Lower leg skin (tissue), 4 donors: ENCODE data around the gene PALM3. TPM values are rescaled to one million over a fixed set of nuclear protein-coding genes. Genes with fewer than 3 reads are reported as not detected.
A peak's percentile ranks its signal among the peaks of the same experiment; 100 is the strongest.
"Not testable (repeated sequence)": the region's sequence is repeated elsewhere in the genome, so short reads cannot be mapped to it uniquely, and the experiment has no call there.

Source experiments
- DNase-seq, 2 donors: peaks; one replicate each; pipeline ENCODE4 v3.0.0-alpha.2; 2019; ENCODE audit warnings: low spot score in 2 of 2
- H3K4me3 ChIP-seq: fragments of 200-600 bp; sonication (generic); 2 replicates; pipeline ENCODE4 v1.5.1; 2017; ENCODE audit warnings: mild to moderate bottlenecking, low read depth; ENCODE audit not compliant: poor library complexity, severe bottlenecking
- CTCF ChIP-seq, 3 donors: fragments of 450-650 bp; IDR thresholded peaks; one replicate each; pipeline ENCODE4 v1.5.1; 2016; ENCODE audit warnings: antibody characterized with exemption in 3 of 3, mild to moderate bottlenecking in 3 of 3, moderate library complexity in 2 of 3
- POLR2A ChIP-seq, 2 donors: fragments of 450-650 bp; IDR thresholded peaks; one replicate each; pipeline ENCODE4 v1.6.1; 2016 to 2017; ENCODE audit warnings: antibody characterized with exemption in 2 of 2, mild to moderate bottlenecking in 1 of 2, moderate library complexity in 1 of 2
- WGBS, 2 donors: methylation state at CpG; one replicate each; pipeline ENCODE4 v1.1.5; 2018; 5-methylcytosine and 5-hydroxymethylcytosine counted together
- intact Hi-C: fragments of 100-400 bp; cut with DNase I; formaldehyde crosslinking; loops from one replicate; pipeline ENCODE4 v1.15.0; 2023; ENCODE audit warnings: low total_unique reads
- total RNA-seq, 4 donors: library from RNA; depleted of rRNA; stranded (reverse); fragments of >200 nt; gene quantifications; one replicate each; pipeline ENCODE4 v1.1.0, GENCODE V29; 2016

The PALM3 gene
- total RNA-seq, 4 donors from 2014 or later: 0.10 TPM; not detected in 3

- intact Hi-C loops: no loop called here
- 95 to 98% methylated on average over 2 of the region's 2 CpGs for WGBS, 2 donors
- no peak for TF ChIP-seq CTCF (IDR thresholded peaks at IDR 0.05)
- TF ChIP-seq POLR2A (IDR thresholded peaks at IDR 0.05): no peak
- no peak for DNase-seq
- H3K4me3 ChIP-seq: no peak overlapping the region
These were observed 27.9 kb downstream of the PALM3 start for GRCh38 chr19:14033946-14034345.

- intact Hi-C loops: no loop called here
- peak in 1 of 2 donors; percentile 91 for DNase-seq
- H3K4me3 ChIP-seq: peak within 1 kb of the TSS; percentile 40
- 0 to 1% methylated on average over 34 to 40 of the region's 63 CpGs for WGBS, 2 donors
- TF ChIP-seq POLR2A (IDR thresholded peaks at IDR 0.05) (no peak), CTCF (IDR thresholded peaks at IDR 0.05) (peak in 1 of 3 donors; percentile 35)
These were observed 30.0 kb downstream of the PALM3 start, which contains the start of gene IL27RA for GRCh38 chr19:14031719-14032480. TSS of gene IL27RA (plus strand) at chr19:14031762. CDS start at chr19:14031873, 111 bp downstream.

GRCh38 chr19:14030997-14031718, 30.7 kb downstream of the PALM3 start:
- peak overlapping the region; percentile 40 for H3K4me3 ChIP-seq
- TF ChIP-seq CTCF (IDR thresholded peaks at IDR 0.05): no peak
- TF ChIP-seq POLR2A (IDR thresholded peaks at IDR 0.05): no peak
- no peak for DNase-seq
- intact Hi-C loops: no loop called here
- WGBS, 2 donors: 31 to 40% methylated on average over 9 to 17 of the region's 20 CpGs

GRCh38 chr19:14028901-14029300, 33.0 kb downstream of the PALM3 start:
- no peak overlapping the region for H3K4me3 ChIP-seq
- TF ChIP-seq CTCF (IDR thresholded peaks at IDR 0.05): no peak
- TF ChIP-seq POLR2A (IDR thresholded peaks at IDR 0.05): no peak
- intact Hi-C loops: no loop called here
- DNase-seq: no peak
- WGBS, 2 donors: 64 to 67% methylated on average over 4 of the region's 4 CpGs

GRCh38 chr19:14027856-14028450, 33.9 kb downstream of the PALM3 start, which contains the start of gene RLN3:
TSS of gene RLN3 (plus strand) at chr19:14028148. CDS start at chr19:14028205, 57 bp downstream.
- no peak for DNase-seq
- WGBS, 2 donors: 80 to 81% methylated on average over 24 of the region's 24 CpGs
- H3K4me3 ChIP-seq: no peak within 1 kb of the TSS
- TF ChIP-seq POLR2A (IDR thresholded peaks at IDR 0.05) (no peak), CTCF (IDR thresholded peaks at IDR 0.05) (no peak)
- intact Hi-C loops: no loop called here

GRCh38 chr19:14026652-14027192, 35.2 kb downstream of the PALM3 start:
- intact Hi-C loops, H3K4me3 ChIP-seq, DNase-seq: not testable (repeated sequence)
- WGBS, 2 donors: 88 to 89% methylated on average over 5 of the region's 5 CpGs
